ENCODE measurements around the gene DNM2. TPM values are rescaled to one million over a fixed set of nuclear protein-coding genes. Genes with fewer than 3 reads are reported as not detected.

Gene DNM2
- total and polyA plus RNA-seq, 12 donors, result 78.9 to 206 (median 131) TPM

- Histone ChIP-seq H3K4me1 (peaks cover 52 to 80% (median 76%) of the 10 kb centered on the region in 9 donors), H3K27ac (peak overlapping the region; percentile 85 to 96 (median 92)), H3K4me3 (no peak overlapping the region), H3K9me3 (no peaks in the 10 kb centered on the region), H3K27me3 (no peaks in the 10 kb centered on the region), H3K36me3 (peaks cover 0 to 32% (median 5%) of the 10 kb centered on the region in 9 donors)
- ATAC-seq, result no peak
- intact Hi-C loops (cut with DNase I), result loop anchor here in 7 of 10 donors (2.0 to 10.0 kb wide), 5 partner anchors 49 to 97 kb away; partner anchors contain the start of gene DNM2 (in 5 of the 7)
- TF ChIP-seq CTCF (IDR thresholded peaks at IDR 0.05), result no peak
- no peak for DNase-seq
- 77 to 78% methylated on average over 10 of the region's 10 CpGs for WGBS, 2 donors
Measured at GRCh38 chr19:10767726-10768125, 49.8 kb downstream of the DNM2 start.

- WGBS, 2 donors, result 52 to 56% methylated on average over 11 of the region's 11 CpGs
- Histone ChIP-seq H3K27me3 (no peaks in the 10 kb centered on the region), H3K36me3 (peaks cover 0 to 37% (median 7%) of the 10 kb centered on the region in 9 donors), H3K9me3 (no peaks in the 10 kb centered on the region), H3K4me1 (peaks cover 50 to 73% (median 70%) of the 10 kb centered on the region in 9 donors), H3K27ac (peak overlapping the region; percentile 85 to 96 (median 92)), H3K4me3 (peak overlapping the region in 2 of 10 donors; percentile 8 to 12)
- TF ChIP-seq CTCF (IDR thresholded peaks at IDR 0.05), result no peak
- DNase-seq (no peak), ATAC-seq (peak in 4 of 8 donors; percentile 19 to 38 (median 24))
- intact Hi-C loops (cut with DNase I), result loop anchor here in 5 of 10 donors (2.0 to 10.0 kb wide), 4 partner anchors 51 to 96 kb away; partner anchors contain the start of gene DNM2 (in 3 of the 5)
Measured at GRCh38 chr19:10768369-10768768, 50.5 kb downstream of the DNM2 start.

- Histone ChIP-seq H3K27ac (peak overlapping the region; percentile 85 to 96 (median 92)), H3K9me3 (no peaks in the 10 kb centered on the region), H3K4me3 (peak overlapping the region in 8 of 10 donors; percentile 2 to 24 (median 13)), H3K27me3 (no peaks in the 10 kb centered on the region), H3K36me3 (peaks cover 0 to 43% (median 13%) of the 10 kb centered on the region in 9 donors), H3K4me1 (peaks cover 50 to 68% (median 64%) of the 10 kb centered on the region in 9 donors)
- ATAC-seq (peak in 5 of 8 donors; percentile 1 to 3 (median 2)), DNase-seq (no peak)
- intact Hi-C loops (cut with DNase I), result loop anchor here in 6 of 10 donors (1.0 to 10.0 kb wide), 5 partner anchors 52 to 96 kb away; partner anchors contain the start of gene DNM2 (in 3 of the 6)
- WGBS, 2 donors, result 67% methylated on average over 6 of the region's 6 CpGs
- no peak for TF ChIP-seq CTCF (IDR thresholded peaks at IDR 0.05)
Measured at GRCh38 chr19:10768936-10769335, 51.1 kb downstream of the DNM2 start.

GRCh38 chr19:10769533-10770491 is 51.9 kb downstream of the DNM2 start:
- Histone ChIP-seq H3K4me3 (peak overlapping the region in 7 of 10 donors; percentile 2 to 24 (median 14)), H3K36me3 (peaks cover 0 to 45% (median 19%) of the 10 kb centered on the region in 9 donors), H3K27ac (peak overlapping the region; percentile 85 to 96 (median 92)), H3K4me1 (peaks cover 46 to 59% (median 56%) of the 10 kb centered on the region in 9 donors), H3K9me3 (no peaks in the 10 kb centered on the region), H3K27me3 (no peaks in the 10 kb centered on the region)
- intact Hi-C loops (cut with DNase I), result loop anchor here (1.0 to 10.0 kb wide), 8 partner anchors 53 to 95 kb away; partner anchors contain the start of gene DNM2 (in 4 of the 10)
- TF ChIP-seq CTCF (IDR thresholded peaks at IDR 0.05), result peak in 7 of 9 donors; percentile 29 to 60 (median 45)
- 45 to 49% methylated on average over 21 of the region's 21 CpGs for WGBS, 2 donors
- DNase-seq (peak; percentile 66 to 85), ATAC-seq (peak; percentile 80 to 89 (median 87))

Data from heart right ventricle (tissue), 16 donors.